ENCODE data around the gene EDAR. TPM values are rescaled to one million over a fixed set of nuclear protein-coding genes. Genes with fewer than 3 reads are reported as not detected.

The EDAR gene
- total RNA-seq, 1 donor from 2014 or later: 0.33 TPM

DNA sequence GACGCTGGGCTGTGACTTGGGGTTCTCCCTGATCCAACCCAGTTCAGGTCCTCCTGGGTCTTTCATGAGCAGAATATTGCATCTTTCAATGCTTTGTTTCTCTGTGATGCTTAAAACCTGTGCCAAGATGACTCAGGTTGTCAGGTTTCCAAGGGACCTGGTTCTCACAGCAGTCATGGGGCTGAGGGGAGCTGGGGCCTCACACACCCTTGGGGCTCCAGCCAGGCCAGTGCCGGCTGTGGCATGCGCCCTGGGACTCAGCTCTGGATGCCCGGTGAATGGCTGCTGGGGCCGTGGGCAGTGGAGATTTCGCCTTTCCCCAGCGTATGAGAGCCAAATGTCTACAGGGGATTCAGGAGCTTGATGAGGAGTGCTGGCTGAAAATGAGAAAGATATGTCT lies 29.6 kb downstream of the EDAR start:
- no peak for DNase-seq
- Histone ChIP-seq H3K27me3 (ENCODE audit: low read depth) (no peaks in the 10 kb centered on the region), H3K4me3 (no peak overlapping the region), H3K36me3 (no peaks in the 10 kb centered on the region), H3K4me1 (peaks cover 24% of the 10 kb centered on the region), H3K9me3 (replicated peaks) (no peaks in the 10 kb centered on the region), H3K27ac (replicated peaks) (no peak overlapping the region)
- TF ChIP-seq, protein P1, sequence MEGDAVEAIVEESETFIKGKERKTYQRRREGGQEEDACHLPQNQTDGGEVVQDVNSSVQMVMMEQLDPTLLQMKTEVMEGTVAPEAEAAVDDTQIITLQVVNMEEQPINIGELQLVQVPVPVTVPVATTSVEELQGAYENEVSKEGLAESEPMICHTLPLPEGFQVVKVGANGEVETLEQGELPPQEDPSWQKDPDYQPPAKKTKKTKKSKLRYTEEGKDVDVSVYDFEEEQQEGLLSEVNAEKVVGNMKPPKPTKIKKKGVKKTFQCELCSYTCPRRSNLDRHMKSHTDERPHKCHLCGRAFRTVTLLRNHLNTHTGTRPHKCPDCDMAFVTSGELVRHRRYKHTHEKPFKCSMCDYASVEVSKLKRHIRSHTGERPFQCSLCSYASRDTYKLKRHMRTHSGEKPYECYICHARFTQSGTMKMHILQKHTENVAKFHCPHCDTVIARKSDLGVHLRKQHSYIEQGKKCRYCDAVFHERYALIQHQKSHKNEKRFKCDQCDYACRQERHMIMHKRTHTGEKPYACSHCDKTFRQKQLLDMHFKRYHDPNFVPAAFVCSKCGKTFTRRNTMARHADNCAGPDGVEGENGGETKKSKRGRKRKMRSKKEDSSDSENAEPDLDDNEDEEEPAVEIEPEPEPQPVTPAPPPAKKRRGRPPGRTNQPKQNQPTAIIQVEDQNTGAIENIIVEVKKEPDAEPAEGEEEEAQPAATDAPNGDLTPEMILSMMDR (IDR thresholded peaks at IDR 0.05; ENCODE audit: borderline replicate concordance): no peak
- intact Hi-C loops (cut with micrococcal nuclease): no loop called here

DNA sequence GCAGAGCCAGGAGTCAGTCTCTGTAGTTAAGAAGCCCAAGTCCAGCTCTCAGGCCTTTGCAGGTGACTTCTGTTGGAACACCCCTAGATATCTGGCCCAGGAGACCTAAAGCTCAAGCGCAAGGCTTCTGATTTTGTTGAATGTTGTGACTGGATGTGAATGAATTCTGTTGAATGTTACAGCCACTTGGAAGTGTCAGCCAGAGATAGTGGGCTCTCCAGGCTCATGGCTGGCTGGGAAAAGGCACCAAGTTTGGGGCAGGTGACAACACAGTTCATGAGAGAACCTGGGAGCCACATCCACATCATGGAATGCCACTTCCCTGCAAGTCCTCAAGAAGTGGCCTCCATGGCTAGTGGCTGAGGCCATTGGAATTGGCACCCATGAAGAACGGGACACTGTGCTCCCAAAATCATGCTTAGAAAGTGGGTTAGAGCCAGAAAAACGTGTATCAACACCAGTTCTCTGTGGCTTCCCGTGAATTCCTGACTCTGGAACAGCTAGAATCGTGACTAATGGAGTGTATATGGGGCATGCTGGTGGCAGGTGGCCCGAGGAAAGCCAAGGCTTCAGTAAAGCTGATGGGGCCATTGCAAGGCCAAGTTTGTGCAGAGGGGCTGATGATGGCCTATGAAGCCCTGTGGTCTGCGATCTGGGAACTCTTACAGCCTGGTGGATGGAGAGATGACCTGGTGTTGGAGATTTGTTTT lies 30.2 kb downstream of the EDAR start:
- Histone ChIP-seq H3K27ac (replicated peaks) (peak overlapping the region; percentile 61), H3K9me3 (replicated peaks) (no peaks in the 10 kb centered on the region), H3K4me3 (no peak overlapping the region), H3K36me3 (no peaks in the 10 kb centered on the region), H3K27me3 (ENCODE audit: low read depth) (no peaks in the 10 kb centered on the region), H3K4me1 (peaks cover 24% of the 10 kb centered on the region)
- no peak for DNase-seq
- intact Hi-C loops (cut with micrococcal nuclease): no loop called here
- TF ChIP-seq, protein P1 (IDR thresholded peaks at IDR 0.05; ENCODE audit: borderline replicate concordance): no peak

DNA sequence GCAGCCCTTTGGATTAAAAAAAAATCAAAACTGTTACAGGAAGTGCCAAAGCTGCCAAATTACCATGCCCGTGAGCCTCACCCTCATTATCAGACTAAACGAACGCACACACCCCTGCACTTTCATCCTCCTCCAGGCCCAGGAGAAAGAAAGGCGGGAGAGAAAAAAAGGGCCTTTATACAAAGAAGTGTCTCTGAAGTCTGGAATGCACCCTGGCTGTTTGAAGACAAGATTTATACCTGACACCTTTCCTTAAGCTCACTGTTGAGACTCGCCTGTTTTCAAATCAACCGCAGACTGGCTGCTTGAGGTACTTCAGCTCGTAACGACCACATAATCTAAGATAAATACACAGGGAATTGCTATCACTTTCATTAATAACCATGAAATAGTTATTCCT lies 31.0 kb downstream of the EDAR start:
- H3K27me3 ChIP-seq (ENCODE audit: low read depth): no peaks in the 10 kb centered on the region

DNA sequence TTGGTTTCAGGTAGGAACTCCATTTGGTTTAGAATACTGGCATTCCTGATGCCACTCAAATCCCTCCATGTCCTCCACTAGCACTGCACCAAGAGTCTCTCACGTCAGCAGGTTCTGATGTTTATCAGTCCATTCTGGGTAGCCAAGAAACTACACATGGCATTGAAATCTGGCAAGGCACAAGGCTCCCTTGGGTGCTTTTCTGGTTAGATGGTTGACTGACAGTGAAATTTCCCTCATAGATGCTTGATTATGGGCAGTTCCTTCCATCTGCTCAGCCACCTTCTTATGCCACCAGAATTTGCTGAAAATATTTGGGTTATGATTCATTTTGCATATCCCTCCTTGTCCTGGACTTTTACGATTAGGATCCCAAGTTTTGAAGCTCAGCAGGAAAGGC lies 32.6 kb downstream of the EDAR start:
- no peak for DNase-seq
- no peaks in the 10 kb centered on the region for H3K36me3 ChIP-seq
- H3K4me1 ChIP-seq: peaks cover 24% of the 10 kb centered on the region
- TF ChIP-seq, protein P1 (IDR thresholded peaks at IDR 0.05; ENCODE audit: borderline replicate concordance): no peak
- H3K27ac ChIP-seq (replicated peaks): no peak overlapping the region
- intact Hi-C loops (cut with micrococcal nuclease): no loop called here
- H3K4me3 ChIP-seq: no peak overlapping the region
- H3K27me3 ChIP-seq (ENCODE audit: low read depth): no peaks in the 10 kb centered on the region
- H3K9me3 ChIP-seq (replicated peaks): peaks cover 20% of the 10 kb centered on the region

More for the DNA sequence above, 31.0 kb downstream of the EDAR start:
- no peaks in the 10 kb centered on the region for H3K36me3 ChIP-seq
- no peak for DNase-seq
- no peak overlapping the region for H3K4me3 ChIP-seq
- peak overlapping the region; percentile 61 for H3K27ac ChIP-seq (replicated peaks)
- intact Hi-C loops (cut with micrococcal nuclease): no loop called here
- TF ChIP-seq, protein P1 (IDR thresholded peaks at IDR 0.05; ENCODE audit: borderline replicate concordance): no peak
- peaks cover 24% of the 10 kb centered on the region for H3K4me1 ChIP-seq
- peaks cover 4% of the 10 kb centered on the region for H3K9me3 ChIP-seq (replicated peaks)

DNA sequence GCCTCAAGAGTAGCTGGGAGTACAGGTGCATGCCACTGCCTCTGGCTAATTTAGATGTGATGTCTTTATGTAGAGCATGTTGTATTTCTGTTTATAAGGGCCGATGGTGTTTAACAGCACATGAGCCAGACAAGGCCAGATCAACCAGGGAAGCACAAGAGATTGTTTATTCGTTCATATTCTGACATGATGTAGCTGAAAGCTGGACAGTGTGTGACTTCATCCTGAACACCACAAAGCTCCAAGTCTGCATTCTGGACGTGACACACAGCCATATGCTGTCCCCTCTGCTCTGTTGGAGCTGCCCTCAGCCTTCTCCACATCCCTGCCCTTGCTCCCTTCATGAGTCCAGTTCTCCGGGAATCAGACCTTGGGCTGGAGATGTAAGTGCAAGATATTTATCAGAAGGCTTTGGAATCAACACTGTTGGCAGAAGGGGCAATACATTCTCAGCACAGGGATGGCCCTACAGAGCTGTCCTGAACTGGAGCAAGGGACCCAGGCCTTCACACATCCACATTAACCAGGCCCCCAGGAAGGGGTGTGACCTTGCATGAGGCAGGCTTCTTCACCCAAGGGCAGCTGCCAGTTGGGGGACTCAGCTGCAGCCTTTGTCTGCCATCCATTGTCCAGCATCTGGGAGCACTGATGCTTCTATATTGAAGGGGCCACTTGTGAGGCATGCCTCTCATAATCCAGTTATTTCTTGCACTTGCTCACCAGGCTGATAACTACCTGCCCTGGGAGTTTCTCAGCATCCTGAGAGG lies 38.5 kb downstream of the EDAR start:
- Histone ChIP-seq H3K36me3 (no peaks in the 10 kb centered on the region), H3K4me1 (peaks cover 8% of the 10 kb centered on the region), H3K4me3 (no peak overlapping the region), H3K9me3 (replicated peaks) (peaks cover 43% of the 10 kb centered on the region), H3K27ac (replicated peaks) (no peak overlapping the region), H3K27me3 (ENCODE audit: low read depth) (no peaks in the 10 kb centered on the region)
- TF ChIP-seq, protein P1 (IDR thresholded peaks at IDR 0.05; ENCODE audit: borderline replicate concordance): no peak
- no peak for DNase-seq
- intact Hi-C loops (cut with micrococcal nuclease): no loop called here
